H1 (cell line): ENCODE results near the gene PCDHB12. TPM values are rescaled to one million over a fixed set of nuclear protein-coding genes. Genes with fewer than 3 reads are reported as not detected.

ENCODE experiments used
- CTCF ChIA-PET: fragments of 300-600 bp; sonication (Branson Sonifier 250); formaldehyde crosslinking; loops from one replicate; lab custom pipeline; 2021; ENCODE audit not compliant: partially characterized antibody; lab: Charles Lee
- POLR2A ChIA-PET: fragments of 300-600 bp; sonication (Branson Sonifier 250); formaldehyde crosslinking; loops from one replicate; lab custom pipeline; 2021; ENCODE audit warnings: inconsistent platforms; ENCODE audit not compliant: partially characterized antibody; lab: Charles Lee
- DNase-seq, 2 experiments: peaks; one replicate each; pipeline versions ENCODE4 v3.0.0 to v3.0.0-alpha.2; 2010 to 2022; ENCODE audit warnings: low spot score in 2 of 2, low read depth in 1 of 2, mixed read lengths in 1 of 2
- FAIRE-seq: peaks from 2 replicates; lab custom pipeline; 2011; peaks lifted over from hg19 to GRCh38; lab: Jason Lieb, UNC
- H2AFZ ChIP-seq: 2 replicates; pipeline ENCODE4 v1.8.1; 2012; ENCODE audit warnings: low read length, inconsistent platforms
- H2AK5ac ChIP-seq: 2 replicates; pipeline ENCODE4 v1.6.1; 2013; ENCODE audit warnings: low read depth, low read length
- H2BK120ac ChIP-seq: replicated peaks from 2 replicates; pipeline ENCODE3; 2013; ENCODE audit warnings: low read depth, low read length, inconsistent platforms
- H2BK12ac ChIP-seq: 2 replicates; pipeline ENCODE4 v1.6.1; 2013; ENCODE audit warnings: low read depth, low read length
- H2BK15ac ChIP-seq: 2 replicates; pipeline ENCODE4 v1.6.1; 2013; ENCODE audit warnings: low read length
- H2BK20ac ChIP-seq: 2 replicates; pipeline ENCODE4 v1.6.1; 2013; ENCODE audit warnings: low read length
- H2BK5ac ChIP-seq: 2 replicates; pipeline ENCODE4 v1.6.1; 2013; ENCODE audit warnings: low read depth, low read length
- H3K14ac ChIP-seq: 2 replicates; pipeline ENCODE4 v1.6.1; 2013; ENCODE audit warnings: inconsistent platforms; ENCODE audit not compliant: insufficient read length
- H3K18ac ChIP-seq: 2 replicates; pipeline ENCODE4 v1.6.1; 2013; ENCODE audit warnings: low read length; ENCODE audit errors: extremely low read depth
- H3K23ac ChIP-seq: 2 replicates; pipeline ENCODE4 v1.6.1; 2013; ENCODE audit warnings: inconsistent platforms; ENCODE audit not compliant: insufficient read length
- H3K23me2 ChIP-seq: 2 replicates; pipeline ENCODE4 v1.6.1; 2013; ENCODE audit warnings: low read depth, low read length
- H3K27ac ChIP-seq: 2 replicates; pipeline ENCODE4 v1.6.1; 2011; ENCODE audit warnings: low read depth, low read length, inconsistent platforms
- H3K27me3 ChIP-seq, 4 experiments: replicated peaks in 1 of 4; 1 replicate in 1 of 4; 2 replicates in 3 of 4; pipeline versions ENCODE4 v1.6.1 to v1.8.1; 2011 to 2013; ENCODE audit warnings: low read length in 3 of 4, mild to moderate bottlenecking in 3 of 4, inconsistent platforms in 2 of 4, mixed read lengths in 2 of 4, moderate library complexity in 1 of 4; ENCODE audit not compliant: control insufficient read depth in 3 of 4, insufficient read depth in 3 of 4; ENCODE audit errors: extremely low read depth in 1 of 4
- H3K36me3 ChIP-seq, 4 experiments: 2 replicates each; pipeline versions ENCODE4 v1.6.1 to v1.8.1; 2011 to 2013; ENCODE audit warnings: mild to moderate bottlenecking in 4 of 4, low read length in 3 of 4, moderate library complexity in 2 of 4, control low read depth in 1 of 4, inconsistent platforms in 1 of 4; ENCODE audit not compliant: insufficient read depth in 4 of 4, control insufficient read depth in 2 of 4
- H3K4ac ChIP-seq: replicated peaks from 2 replicates; pipeline ENCODE3; 2013; ENCODE audit warnings: low read length, low read depth, mixed read lengths, inconsistent platforms; ENCODE audit not compliant: insufficient read length
- H3K4me1 ChIP-seq, 4 experiments: replicated peaks in 1 of 4; 1 replicate in 1 of 4; 2 replicates in 3 of 4; pipeline versions ENCODE4 v1.6.1 to v1.8.1; 2011 to 2013; ENCODE audit warnings: low read length in 3 of 4, inconsistent platforms in 2 of 4, mixed read lengths in 1 of 4; ENCODE audit not compliant: insufficient read depth in 4 of 4, control insufficient read depth in 3 of 4
- H3K4me2 ChIP-seq, 2 experiments: 2 replicates each; pipeline versions ENCODE4 v1.6.1 to v1.8.1; 2011 to 2013; ENCODE audit warnings: low read depth in 2 of 2, low read length in 2 of 2, control low read depth in 1 of 2, inconsistent platforms in 1 of 2, mild to moderate bottlenecking in 1 of 2; ENCODE audit not compliant: insufficient read depth in 1 of 2
- H3K4me3 ChIP-seq, 4 experiments: fragments of 200-600, 300-600 bp in 1 of 4; sonication (generic), shearing (Covaris generic), sonication (Bioruptor Twin) in 1 of 4; 2 replicates each; pipeline versions ENCODE4 v1.5.1 to v1.8.1; 2011 to 2016; ENCODE audit warnings: low read length in 4 of 4, low read depth in 3 of 4, control low read depth in 2 of 4, inconsistent platforms in 2 of 4, mild to moderate bottlenecking in 2 of 4, mixed read lengths in 1 of 4, moderate library complexity in 1 of 4; ENCODE audit not compliant: insufficient read depth in 2 of 4; ENCODE audit errors: extremely low read depth in 1 of 4
- H3K56ac ChIP-seq: replicated peaks from 2 replicates; pipeline ENCODE3; 2013; ENCODE audit warnings: low read depth, mild to moderate bottlenecking, mixed read lengths, low read length, inconsistent platforms; ENCODE audit not compliant: insufficient read length
- H3K79me1 ChIP-seq: 2 replicates; pipeline ENCODE4 v1.6.1; 2013; ENCODE audit warnings: low read depth, low read length, control low read depth
- H3K79me2 ChIP-seq, 2 experiments: 2 replicates each; pipeline versions ENCODE4 v1.6.1 to v1.8.1; 2012 to 2013; ENCODE audit warnings: low read length in 2 of 2, mild to moderate bottlenecking in 2 of 2, inconsistent platforms in 1 of 2; ENCODE audit not compliant: insufficient read depth in 2 of 2, control insufficient read depth in 1 of 2
- H3K9ac ChIP-seq, 4 experiments: replicated peaks in 1 of 4; 1 replicate in 1 of 4; 2 replicates in 3 of 4; pipeline versions ENCODE4 v1.6.1 to v1.8.1; 2011 to 2013; ENCODE audit warnings: low read depth in 3 of 4, low read length in 3 of 4, control low read depth in 2 of 4, mild to moderate bottlenecking in 2 of 4, moderate library complexity in 2 of 4, inconsistent platforms in 1 of 4; ENCODE audit errors: extremely low read depth in 1 of 4
- H3K9me3 ChIP-seq, 2 experiments: 2 replicates each; pipeline versions ENCODE4 v1.6.1 to v1.8.1; 2012 to 2013; ENCODE audit warnings: mild to moderate bottlenecking in 2 of 2, moderate library complexity in 2 of 2, control low read depth in 1 of 2, inconsistent platforms in 1 of 2, low read depth in 1 of 2, low read length in 1 of 2, mixed read lengths in 1 of 2; ENCODE audit not compliant: insufficient read depth in 2 of 2
- H4K20me1 ChIP-seq, 2 experiments: replicated peaks in 1 of 2; 2 replicates each; pipeline versions ENCODE3 to v1.8.1; 2011 to 2013; ENCODE audit warnings: inconsistent platforms in 2 of 2, low read length in 2 of 2, mild to moderate bottlenecking in 1 of 2; ENCODE audit not compliant: insufficient read depth in 2 of 2, control insufficient read depth in 1 of 2
- H4K5ac ChIP-seq: 2 replicates; pipeline ENCODE4 v1.6.1; 2013; ENCODE audit warnings: low read length, low read depth, mixed read lengths, inconsistent platforms; ENCODE audit not compliant: insufficient read length
- H4K8ac ChIP-seq: 2 replicates; pipeline ENCODE4 v1.8.0; 2013; ENCODE audit warnings: mild to moderate bottlenecking, moderate library complexity, low read length, inconsistent platforms; ENCODE audit not compliant: insufficient read depth; ENCODE audit errors: extremely low read depth
- H4K91ac ChIP-seq: replicated peaks from 2 replicates; pipeline ENCODE3; 2013; ENCODE audit warnings: low read length, mixed read lengths, inconsistent platforms; ENCODE audit not compliant: insufficient read length
- RXRA ChIP-seq: IDR thresholded peaks from 2 replicates; pipeline ENCODE4 v1.6.1; 2011; ENCODE audit warnings: low read depth, mild to moderate bottlenecking, low read length, moderate library complexity; ENCODE audit not compliant: insufficient read depth
- WGBS, 2 experiments: shearing (Covaris generic) in 1 of 2; methylation state at CpG; one replicate each; pipeline versions ENCODE4 v1.1.6 to v1.1.7; 2013 to 2015; ENCODE audit warnings: low lambda C conversion rate in 2 of 2, mixed read lengths in 2 of 2, inconsistent platforms in 1 of 2, low coverage in 1 of 2, missing lambda C conversion rate in 1 of 2; ENCODE audit not compliant: insufficient replicate concordance in 2 of 2, insufficient coverage in 1 of 2, insufficient read length in 1 of 2; ENCODE audit errors: extremely low coverage in 1 of 2, missing lambda C conversion rate in 1 of 2; 5-methylcytosine and 5-hydroxymethylcytosine counted together
- polyA plus RNA-seq, 7 experiments: library from polyadenylated mRNA; depleted of rRNA in 3 of 7; stranded (reverse) in 5 of 7; unstranded in 2 of 7; fragments of >200 nt in 5 of 7; fragments of 200-250 nt in 2 of 7; gene quantifications; 1 replicate in 5 of 7; 2 replicates in 1 of 7; 4 replicates in 1 of 7; pipeline versions ENCODE4 v1.2.1 to v1.2.3, GENCODE V29; 2011 to 2013; ENCODE audit warnings: missing spikeins in 2 of 7, mixed read lengths in 2 of 7
- total RNA-seq: library from RNA; stranded (reverse); fragmentation: NEBNext Ultra II Directional; extraction: Animal tissue kit (Norgen Biotek cat#: 25700); gene quantifications from 2 replicates; pipeline ENCODE4 v1.2.1, GENCODE V29; 2021

PCDHB12 gene
- total and polyA plus RNA-seq, 2 of the 8 experiments (the other 6 are each of a cell fraction or from before 2014, with no cell fraction given) = 1.1 to 2.0 TPM

DNA sequence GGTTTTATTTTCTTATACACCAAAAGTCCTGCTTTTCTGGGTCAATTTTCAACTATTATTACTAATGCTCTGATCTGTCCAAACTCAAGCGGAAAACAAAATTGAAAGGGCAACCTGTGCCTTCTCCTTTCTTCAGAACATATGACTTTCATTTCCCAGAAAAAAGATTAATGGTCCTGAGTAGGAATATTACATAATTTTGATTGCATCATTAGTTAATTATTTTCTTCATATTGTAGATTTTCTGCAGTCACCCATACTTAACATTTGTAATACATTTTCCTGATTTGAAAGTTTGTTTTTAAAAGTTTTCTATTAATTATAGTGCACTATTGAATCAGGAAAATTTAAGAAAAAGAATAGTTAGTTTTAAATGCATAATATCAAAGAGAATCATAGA, 32.6 kb upstream of the PCDHB12 start:
- H3K9me3 ChIP-seq = peaks cover 0 to 15% of the 10 kb centered on the region in 2 experiments; a peak in 1 of 4 replicates
- no peak overlapping the region for H4K5ac ChIP-seq
- H4K8ac ChIP-seq = no peak overlapping the region
- WGBS, 2 experiments = 89% methylated on average over 1 of the region's 1 CpG; no CpG with 5 or more reads in 1 of the 2 experiments
- no peak overlapping the region for H3K9ac ChIP-seq
- no peak overlapping the region for H2BK15ac ChIP-seq
- no peak overlapping the region for H3K4ac ChIP-seq
- no peak overlapping the region for H3K4me3 ChIP-seq
- H4K20me1 ChIP-seq = no peaks in the 10 kb centered on the region
- H3K4me2 ChIP-seq = no peak overlapping the region
- H2BK5ac ChIP-seq = no peak overlapping the region
- H2BK12ac ChIP-seq = no peak overlapping the region
- CTCF ChIA-PET = interaction anchor here (1.4 kb wide), 1 partner anchor 53 kb away, joined by 3 read pairs; no protein-coding TSS in a partner anchor
- no peak overlapping the region for H2AFZ ChIP-seq
- H3K23ac ChIP-seq = no peak overlapping the region
- no peak for FAIRE-seq
- H4K91ac ChIP-seq = no peak overlapping the region
- no peaks in the 10 kb centered on the region for H3K23me2 ChIP-seq
- no peak overlapping the region for H2BK120ac ChIP-seq
- H3K18ac ChIP-seq = no peak overlapping the region
- H2BK20ac ChIP-seq = no peak overlapping the region
- no peak for DNase-seq
- H3K56ac ChIP-seq = no peak overlapping the region
- no peak for TF ChIP-seq RXRA
- TF ChIP-seq, all 59 proteins: peak for 0
- no peaks in the 10 kb centered on the region for H3K79me2 ChIP-seq
- no peak overlapping the region for H3K27ac ChIP-seq
- H2AK5ac ChIP-seq = no peak overlapping the region
- H3K79me1 ChIP-seq = no peaks in the 10 kb centered on the region
- POLR2A ChIA-PET = no interaction called here
- no peaks in the 10 kb centered on the region for H3K27me3 ChIP-seq
- no peaks in the 10 kb centered on the region for H3K4me1 ChIP-seq
- H3K36me3 ChIP-seq = no peaks in the 10 kb centered on the region
- no peak overlapping the region for H3K14ac ChIP-seq
